B cell (primary cell): ENCODE results near the gene ITSN2.

Experiments used
- EZH2 ChIP-seq: IDR thresholded peaks from 2 replicates; pipeline ENCODE4 v1.6.1; 2012; ENCODE audit warnings: borderline replicate concordance, low read depth, mild to moderate bottlenecking, moderate library complexity, low read length; ENCODE audit not compliant: insufficient read depth, poor library complexity, severe bottlenecking
- TF ChIP-seq, protein P1 (sequence below): fragments of 200-600 bp; IDR thresholded peaks from one replicate; pipeline ENCODE4 v1.8.0; 2022; ENCODE audit warnings: antibody characterized with exemption, mild to moderate bottlenecking

DNA sequence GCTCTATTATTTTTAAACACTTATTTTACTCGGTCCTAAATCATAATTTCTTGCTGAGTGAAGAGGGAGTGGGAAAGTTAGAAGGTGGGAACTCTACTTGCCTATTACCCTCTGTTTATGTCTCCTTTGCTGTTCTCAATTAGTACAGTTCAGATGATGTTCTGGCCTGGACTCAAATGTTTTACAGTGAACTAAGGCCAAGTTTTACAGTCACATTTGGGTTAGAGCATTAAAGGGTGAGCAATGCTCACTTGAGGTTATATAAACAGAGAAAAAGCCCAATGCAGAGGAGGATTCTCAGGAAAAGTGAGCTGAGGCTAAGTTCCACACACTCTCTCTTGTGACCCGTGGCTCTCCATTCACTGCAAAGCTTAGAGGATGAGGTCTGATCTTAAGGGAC is 52.4 kb downstream of the ITSN2 start:
- TF ChIP-seq, protein P1, sequence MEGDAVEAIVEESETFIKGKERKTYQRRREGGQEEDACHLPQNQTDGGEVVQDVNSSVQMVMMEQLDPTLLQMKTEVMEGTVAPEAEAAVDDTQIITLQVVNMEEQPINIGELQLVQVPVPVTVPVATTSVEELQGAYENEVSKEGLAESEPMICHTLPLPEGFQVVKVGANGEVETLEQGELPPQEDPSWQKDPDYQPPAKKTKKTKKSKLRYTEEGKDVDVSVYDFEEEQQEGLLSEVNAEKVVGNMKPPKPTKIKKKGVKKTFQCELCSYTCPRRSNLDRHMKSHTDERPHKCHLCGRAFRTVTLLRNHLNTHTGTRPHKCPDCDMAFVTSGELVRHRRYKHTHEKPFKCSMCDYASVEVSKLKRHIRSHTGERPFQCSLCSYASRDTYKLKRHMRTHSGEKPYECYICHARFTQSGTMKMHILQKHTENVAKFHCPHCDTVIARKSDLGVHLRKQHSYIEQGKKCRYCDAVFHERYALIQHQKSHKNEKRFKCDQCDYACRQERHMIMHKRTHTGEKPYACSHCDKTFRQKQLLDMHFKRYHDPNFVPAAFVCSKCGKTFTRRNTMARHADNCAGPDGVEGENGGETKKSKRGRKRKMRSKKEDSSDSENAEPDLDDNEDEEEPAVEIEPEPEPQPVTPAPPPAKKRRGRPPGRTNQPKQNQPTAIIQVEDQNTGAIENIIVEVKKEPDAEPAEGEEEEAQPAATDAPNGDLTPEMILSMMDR = no peak
- no peak for TF ChIP-seq EZH2
